Activated effector memory CD4-positive, alpha-beta T cell treated with anti-CD3 and anti-CD28 coated beads, Interleukin-2, amount 50 U/mL, for 16 hours (primary cell): ENCODE data around the gene MMP25.
"Not testable (repeated sequence)": the region's sequence is repeated elsewhere in the genome, so short reads cannot be mapped to it uniquely, and the experiment has no call there.

Experiments used
- DNase-seq: peaks from one replicate; pipeline ENCODE4 v3.0.0-alpha.2; 2020

Gene MMP25

GRCh38 chr16:3030222-3031212, 15.8 kb upstream of the MMP25 start:
- DNase-seq = no peak

DNA sequence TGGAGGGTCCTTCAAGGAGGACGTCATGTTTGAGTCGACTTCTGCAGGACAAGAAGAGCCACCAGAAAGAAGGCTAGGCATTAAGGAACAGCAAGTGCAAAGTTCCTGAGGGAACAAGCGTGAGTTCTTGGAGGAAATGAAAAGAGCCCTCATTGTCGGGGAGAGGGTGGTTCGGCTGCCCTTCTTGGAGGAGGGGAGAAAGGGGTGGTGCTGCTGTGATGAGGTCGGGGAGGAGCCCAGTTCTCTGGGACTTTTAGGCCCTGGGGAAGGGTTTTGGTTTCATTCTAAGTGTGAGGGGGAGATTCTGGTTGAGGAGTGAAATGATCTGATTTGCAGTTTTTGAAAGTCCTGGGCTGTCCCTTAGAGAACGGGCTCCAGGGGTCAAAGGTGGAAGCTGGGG, 13.7 kb upstream of the MMP25 start:
- DNase-seq = no peak

GRCh38 chr16:3035289-3035971, 10.9 kb upstream of the MMP25 start:
- DNase-seq = no peak

GRCh38 chr16:3035972-3036725, 10.2 kb upstream of the MMP25 start:
- no peak for DNase-seq

- DNase-seq = no peak
Observed at GRCh38 chr16:3036726-3037315, 9.5 kb upstream of the MMP25 start, which contains the start of gene BICDL2. Gene BICDL2, minus strand, starts transcription at chr16:3036944. Its CDS starts 1,448 bp downstream, at chr16:3035496.

DNA sequence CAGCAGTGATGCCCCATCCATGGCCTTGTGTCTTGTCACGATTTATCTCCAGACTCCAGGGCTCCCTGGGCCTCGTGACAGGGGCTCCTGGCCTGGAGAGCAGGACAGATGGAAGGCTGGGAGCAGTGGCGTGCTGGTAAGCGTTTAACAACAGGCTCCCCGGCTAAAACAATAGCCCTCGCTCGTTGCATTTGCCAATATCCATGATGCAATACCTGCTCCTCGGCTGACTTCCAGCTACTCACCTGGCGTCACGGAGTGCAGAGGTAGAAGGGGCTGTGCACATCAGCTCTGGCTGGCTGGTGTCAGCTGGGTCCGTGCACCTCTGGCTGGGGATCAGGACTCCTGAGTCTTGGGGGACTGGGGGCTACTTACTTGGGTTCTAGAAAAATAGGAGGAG, 8.1 kb upstream of the MMP25 start:
- DNase-seq = no peak

- DNase-seq = no peak
Observed at GRCh38 chr16:3038896-3039295, 7.5 kb upstream of the MMP25 start.

DNA sequence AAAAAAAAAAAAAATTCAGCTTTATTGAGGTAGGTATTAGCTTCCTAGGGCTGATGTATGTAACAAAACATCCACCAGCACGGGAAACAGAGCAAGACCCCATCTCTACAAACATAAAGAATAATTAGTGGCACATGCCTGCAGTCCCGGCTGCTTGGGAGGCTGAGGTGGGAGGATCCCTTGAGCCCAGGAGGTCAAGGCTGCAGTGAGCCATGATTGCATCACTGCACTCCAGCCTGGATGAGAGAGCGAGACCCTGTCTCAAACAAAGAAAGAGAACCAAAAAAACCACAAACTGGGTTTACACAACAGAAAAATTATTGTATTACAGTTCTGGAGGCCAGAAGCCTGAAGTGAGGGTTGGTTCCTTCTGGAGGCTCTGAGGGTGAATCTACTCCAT, 4.0 kb upstream of the MMP25 start:
- no peak for DNase-seq

DNA sequence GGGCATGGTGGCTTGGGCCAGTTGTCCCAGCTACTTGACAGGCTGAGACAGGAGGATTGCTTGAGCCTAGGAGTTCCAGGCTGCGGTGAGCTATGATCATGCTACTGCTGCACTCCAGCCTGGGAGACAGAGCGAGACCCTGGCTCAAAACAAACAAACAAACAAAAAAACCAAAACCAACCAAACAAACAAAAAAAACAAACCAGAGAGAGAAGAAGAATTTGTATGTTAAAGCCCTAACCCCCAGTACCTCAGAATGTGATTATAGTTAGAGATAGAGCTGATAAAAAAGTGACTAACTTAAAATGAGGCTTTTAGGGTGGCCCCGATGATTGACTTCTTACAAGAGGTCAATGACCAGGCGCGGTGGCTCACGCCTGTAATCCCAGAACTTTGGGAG, 1.7 kb upstream of the MMP25 start:
- DNase-seq = no peak

GRCh38 chr16:3046641-3047386, 453 bp downstream of the MMP25 start:
- no peak for DNase-seq

- DNase-seq = no peak
Observed at GRCh38 chr16:3047387-3047720, 993 bp downstream of the MMP25 start.

- DNase-seq = no peak
Observed at GRCh38 chr16:3049921-3050481, 3.6 kb downstream of the MMP25 start.

DNA sequence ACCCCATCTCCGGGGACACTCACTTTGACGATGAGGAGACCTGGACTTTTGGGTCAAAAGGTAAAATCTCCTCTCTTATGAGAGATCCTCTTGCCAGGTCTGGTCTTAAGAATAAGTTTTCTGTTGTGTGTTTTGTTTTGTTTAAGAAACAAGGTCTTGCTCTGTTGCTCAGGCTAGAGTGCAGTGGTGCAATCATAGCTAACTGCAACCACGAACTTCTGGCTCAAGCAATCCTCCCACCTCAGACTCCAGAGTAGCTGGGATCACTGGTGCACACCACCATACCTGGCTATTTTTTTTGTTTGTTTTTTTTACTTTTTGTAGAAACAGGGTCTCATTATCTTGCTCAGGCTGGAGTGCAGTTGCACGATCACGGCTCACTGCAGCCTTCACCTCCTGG, 4.1 kb downstream of the MMP25 start:
- DNase-seq = no peak

GRCh38 chr16:3051009-3051408, 4.6 kb downstream of the MMP25 start:
- DNase-seq = no peak

- DNase-seq = no peak
Observed at GRCh38 chr16:3051494-3051893, 5.1 kb downstream of the MMP25 start.

- not testable (repeated sequence) for DNase-seq
Observed at GRCh38 chr16:3052571-3053329, 6.4 kb downstream of the MMP25 start.

- DNase-seq = not testable (repeated sequence)
Observed at GRCh38 chr16:3053330-3053710, 7.0 kb downstream of the MMP25 start.

GRCh38 chr16:3054965-3055733, 8.8 kb downstream of the MMP25 start:
- DNase-seq = no peak

- DNase-seq = not testable (repeated sequence)
Observed at GRCh38 chr16:3055734-3056115, 9.4 kb downstream of the MMP25 start.
